ENCODE data around the gene SLC25A51.

GRCh38 chr9:37892063-37892462 lies 11.9 kb downstream of the SLC25A51 start:
- TF ChIP-seq CTCF (IDR thresholded peaks at IDR 0.05) = no peak
- TF ChIP-seq POLR2AphosphoS5 (IDR thresholded peaks at IDR 0.05) = no peak
- no peak for TF ChIP-seq POLR2A (IDR thresholded peaks at IDR 0.05)

All from prostate gland (tissue), 2 donors.